K562 (cell line): ENCODE measurements around the gene CASTOR1. TPM values are rescaled to one million over a fixed set of nuclear protein-coding genes. Genes with fewer than 3 reads are reported as not detected.

Experiments used
- ATAC-seq: fragments of 200-7000 bp; cut with Tn5 transposase; 3 replicates; pipeline ENCODE4 v1.9.1; 2020; ENCODE audit warnings: moderate library complexity
- BruUV-seq: library from RNA; stranded (reverse); fragments of 400-500 nt; replicated peaks from 2 replicates; lab custom pipeline; 2021; lab: Mats Ljungman, UMichigan
- CTCF ChIA-PET: fragments of 300-600 bp; formaldehyde crosslinking; extraction: SDS; loops from one replicate; lab custom pipeline; 2021; ENCODE audit warnings: low intra/inter-chr PET ratio; lab: Yijun Ruan, JAX
- POLR2A ChIA-PET: fragments of 300-600, 350-650 bp; sonication (Branson Sonifier 250); formaldehyde crosslinking; extraction: SDS; loops from one replicate; lab custom pipeline; 2021; ENCODE audit warnings: antibody characterized with exemption, inconsistent platforms; lab: Yijun Ruan, JAX
- DNase-seq, 4 experiments: peaks; one replicate each; pipeline versions ENCODE4 v3.0.0 to v3.0.0-alpha.2; 2011 to 2018; ENCODE audit warnings: low spot score in 3 of 4, mixed read lengths in 3 of 4; ENCODE audit errors: extremely low read depth in 1 of 4
- FAIRE-seq: peaks from 2 replicates; lab custom pipeline; 2011; peaks lifted over from hg19 to GRCh38; lab: Jason Lieb, UNC
- H2AFZ ChIP-seq: 2 replicates; pipeline ENCODE4 v1.6.0; 2011; ENCODE audit warnings: low read depth, low read length, control low read depth, inconsistent platforms
- H3K27ac ChIP-seq: fragments of 200-600 bp; 3 replicates; pipeline ENCODE4 v1.8.0; 2011; ENCODE audit warnings: low read depth, mild to moderate bottlenecking, control low read depth, inconsistent platforms, low read length, moderate library complexity, mixed read lengths; ENCODE audit errors: extremely low read depth
- H3K27me3 ChIP-seq, 2 experiments: fragments of 300-600 bp in 1 of 2; 2 replicates in 1 of 2; 3 replicates in 1 of 2; pipeline versions ENCODE4 v1.6.0 to v1.8.0; 2011; ENCODE audit warnings: inconsistent platforms in 2 of 2, low read length in 2 of 2, mild to moderate bottlenecking in 1 of 2, mixed read lengths in 1 of 2, moderate library complexity in 1 of 2; ENCODE audit not compliant: control insufficient read depth in 2 of 2, insufficient read depth in 2 of 2
- H3K36me3 ChIP-seq: fragments of 300-600 bp; 3 replicates; pipeline ENCODE4 v1.8.0; 2011; ENCODE audit warnings: mild to moderate bottlenecking, low read length, inconsistent platforms; ENCODE audit not compliant: control insufficient read depth, insufficient read depth
- H3K4me1 ChIP-seq, 2 experiments: fragments of 200-600 bp in 1 of 2; replicated peaks in 1 of 2; 2 replicates in 1 of 2; 3 replicates in 1 of 2; pipeline versions ENCODE4 v1.5.1 to v1.8.0; 2011; ENCODE audit warnings: inconsistent platforms in 2 of 2, low read length in 2 of 2, mild to moderate bottlenecking in 1 of 2, mixed read lengths in 1 of 2, moderate library complexity in 1 of 2; ENCODE audit not compliant: control insufficient read depth in 2 of 2, insufficient read depth in 2 of 2
- H3K4me2 ChIP-seq: 2 replicates; pipeline ENCODE4 v1.6.1; 2011; ENCODE audit warnings: low read length, control low read depth, inconsistent platforms, mixed read lengths; ENCODE audit not compliant: insufficient read depth
- H3K4me3 ChIP-seq: fragments of 200-600 bp; sonication (generic), shearing (Covaris generic); 2 replicates; pipeline ENCODE4 v1.5.1; 2016; ENCODE audit warnings: control low read depth, inconsistent platforms
- H3K79me2 ChIP-seq: fragments of 200-600 bp; 3 replicates; pipeline ENCODE4 v1.8.0; 2011; ENCODE audit warnings: low read length, inconsistent platforms; ENCODE audit not compliant: control insufficient read depth, insufficient read depth
- H3K9ac ChIP-seq, 2 experiments: 2 replicates each; pipeline versions ENCODE4 v1.6.0 to v1.6.1; 2011; ENCODE audit warnings: low read depth in 2 of 2, low read length in 2 of 2, control low read depth in 1 of 2, inconsistent platforms in 1 of 2, mild to moderate bottlenecking in 1 of 2, mixed read lengths in 1 of 2; ENCODE audit not compliant: insufficient read depth in 1 of 2
- H3K9me1 ChIP-seq: one replicate; pipeline ENCODE4 v1.6.0; 2011; ENCODE audit warnings: inconsistent platforms, mild to moderate bottlenecking, low read length, moderate library complexity; ENCODE audit not compliant: control insufficient read depth, insufficient read depth
- H3K9me3 ChIP-seq: replicated peaks from 2 replicates; pipeline ENCODE4 v1.5.1; 2011; ENCODE audit warnings: low read depth, low read length, inconsistent platforms; ENCODE audit not compliant: control insufficient read depth, insufficient read depth
- H4K20me1 ChIP-seq: replicated peaks from 2 replicates; pipeline ENCODE4 v1.6.1; 2011; ENCODE audit warnings: low read length, inconsistent platforms, mixed read lengths; ENCODE audit not compliant: control insufficient read depth, insufficient read depth
- EHMT2 ChIP-seq: fragments of 450-650 bp; IDR thresholded peaks from 2 replicates; pipeline ENCODE4 v1.6.1; 2018; ENCODE audit warnings: antibody characterized with exemption
- EP400 ChIP-seq: fragments of 450-650 bp; IDR thresholded peaks from 2 replicates; pipeline ENCODE4 v1.6.1; 2017; ENCODE audit warnings: antibody characterized with exemption, mild to moderate bottlenecking, moderate library complexity
- HLTF ChIP-seq: fragments of 450-650 bp; IDR thresholded peaks from 2 replicates; pipeline ENCODE4 v1.6.1; 2016
- MYNN ChIP-seq, 2 experiments: sonication (generic); formaldehyde crosslinking in 1 of 2; IDR thresholded peaks; 2 replicates each; pipeline versions ENCODE4 v1.5.0 to v1.6.1; 2016 to 2020; ENCODE audit warnings: antibody characterized with exemption in 1 of 2, missing genetic modification reagents in 1 of 2
- TCF15 ChIP-seq: fragments of 250-450 bp; sonication (Bioruptor Pico); IDR thresholded peaks from 2 replicates; pipeline ENCODE4 v1.8.0; 2022; ENCODE audit warnings: moderate library complexity, mild to moderate bottlenecking, inconsistent platforms
- WGBS: fragments of 100-300 bp; shearing (Covaris generic); methylation state at CpG from one replicate; pipeline ENCODE4 v1.1.6; 2016; ENCODE audit warnings: low coverage, mixed read lengths; ENCODE audit not compliant: insufficient coverage; ENCODE audit errors: missing lambda C conversion rate; 5-methylcytosine and 5-hydroxymethylcytosine counted together
- in situ Hi-C: fragments of 300-500 bp; cut with MboI; formaldehyde crosslinking; loops from 4 replicates; pipeline ENCODE4 v1.15.0; 2018; ENCODE audit warnings: inconsistent platforms, mixed read lengths
- intact Hi-C: fragments of 100-400 bp; cut with micrococcal nuclease; formaldehyde crosslinking; loops from 2 replicates; pipeline ENCODE4 v1.14.2; 2022
- polyA plus RNA-seq, 8 experiments: library from polyadenylated mRNA; depleted of rRNA in 4 of 8; stranded (reverse) in 5 of 8; unstranded in 3 of 8; fragments of >200 nt; fragmentation: Nextera tagmentation in 2 of 8; fragmentation: Illumina TruSeq in 1 of 8; extraction: Ambion mirVana in 2 of 8; extraction: Trizol in 1 of 8; gene quantifications; 2 replicates each; pipeline versions ENCODE4 v1.2.1 to v1.2.3, GENCODE V29; 2011 to 2014; ENCODE audit warnings: inconsistent platforms in 1 of 8, missing spikeins in 1 of 8
- total RNA-seq, 7 experiments: library from RNA; depleted of rRNA in 6 of 7; stranded (reverse); fragments of >200 nt in 6 of 7; fragmentation: Illumina TruSeq in 2 of 7; extraction: Trizol in 2 of 7; gene quantifications; 2 replicates each; pipeline versions ENCODE4 v1.2.1 to v1.2.3, GENCODE V29; 2011 to 2021; ENCODE audit warnings: low replicate concordance in 1 of 7

Gene CASTOR1
- total and polyA plus RNA-seq, 9 of the 15 experiments (the other 6 are each of a cell fraction or from before 2014, with no cell fraction given): 0.35 to 2.6 (median 1.1) TPM

GRCh38 chr22:30332551-30332950 lies 43.2 kb upstream of the CASTOR1 start (continued):
- no peak for TF ChIP-seq TCF15

GRCh38 chr22:30328466-30329049 lies 39.3 kb upstream of the CASTOR1 start:
- in situ Hi-C loops: no loop called here
- intact Hi-C loops: no loop called here
- CTCF ChIA-PET: interaction anchor here (1.6 kb wide), 1 partner anchor 41 kb away, joined by 5 read pairs; no protein-coding TSS in a partner anchor

More at GRCh38 chr22:30328466-30329049, 39.3 kb upstream of the CASTOR1 start:
- TF ChIP-seq HLTF (no peak), MYNN (IDR thresholded peaks at IDR 0.05) (no peak), MYNN (CRISPR knock-in tag; IDR thresholded peaks at IDR 0.05) (no peak), EHMT2 (no peak), EP400 (no peak)
- Histone ChIP-seq H3K9me1 (no peaks in the 10 kb centered on the region), H3K4me2 (0 out of 2 replicates have a peak overlapping the region, but pooled peaks have one; percentile 83), H3K9ac (peak overlapping the region in 1 of 2 experiments; percentile 58; a peak in 1 of 4 replicates), H3K27ac (peak overlapping the region; percentile 6), H4K20me1 (no peaks in the 10 kb centered on the region), H3K4me1 (peaks cover 28 to 30% of the 10 kb centered on the region in 2 experiments; a peak in 4 of 5 replicates), H3K36me3 (peaks cover 29% of the 10 kb centered on the region), H3K9me3 (no peaks in the 10 kb centered on the region), H3K4me3 (no peak overlapping the region), H2AFZ (no peak overlapping the region), H3K79me2 (peaks cover 11% of the 10 kb centered on the region), H3K27me3 (no peaks in the 10 kb centered on the region)
- DNase-seq (no peak), ATAC-seq (no peak), FAIRE-seq (no peak)
- WGBS: 52% methylated on average over 2 of the region's 3 CpGs
- POLR2A ChIA-PET: interaction anchor here (0.8 to 1.7 kb wide), 5 partner anchors 9 to 19 kb away, joined by 3 to 8 read pairs (median 4); no protein-coding TSS in a partner anchor
- no TSS peak for BruUV-seq
